Measurements from ENCODE around the gene LRRC49. TPM values are rescaled to one million over a fixed set of nuclear protein-coding genes. Genes with fewer than 3 reads are reported as not detected.

The LRRC49 gene
- total RNA-seq, 1 experiment from 2014 or later = 7.4 TPM

DNA sequence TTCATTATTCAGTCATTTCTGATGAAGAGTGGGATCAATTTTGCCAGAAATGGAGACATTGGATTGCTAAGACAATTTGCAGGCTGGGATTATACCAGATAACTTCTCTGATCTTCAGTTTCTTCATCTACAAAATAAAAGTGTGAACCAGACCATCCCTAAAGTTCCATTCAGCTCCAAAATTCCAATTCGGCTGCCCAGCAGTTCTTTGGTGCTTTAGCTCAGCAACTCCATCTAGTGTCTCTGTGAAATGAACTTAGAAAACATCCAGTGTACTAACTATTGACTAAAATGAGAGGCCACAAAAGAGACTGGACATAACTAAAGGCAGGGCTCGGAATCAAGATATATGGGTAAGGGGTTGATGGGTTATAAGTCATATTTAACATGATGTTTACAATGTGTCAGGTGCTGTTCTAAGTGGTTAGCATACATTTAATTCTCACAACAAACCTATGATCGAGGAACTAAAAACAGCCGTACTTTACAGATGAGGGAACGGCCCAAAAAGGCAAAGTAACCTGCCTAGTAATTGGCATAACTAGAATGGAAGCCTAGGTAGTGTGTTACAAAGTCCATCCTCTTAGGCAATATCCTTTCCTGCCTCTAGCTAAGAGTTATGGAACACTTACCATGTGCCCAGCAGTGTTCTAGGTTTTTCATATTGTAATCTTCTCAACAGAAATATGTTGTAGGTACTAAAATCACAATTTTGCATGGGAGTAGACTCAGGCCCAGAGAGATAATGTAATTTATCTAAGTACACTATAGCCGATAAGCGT lies 17.4 kb upstream of the LRRC49 start:
- peaks cover 1 to 13% of the 10 kb centered on the region in 2 experiments; a peak in 3 of 4 replicates for H3K4me1 ChIP-seq (ENCODE audit: control insufficient read depth in 1 of 2, insufficient read depth in 2 of 2, low read length in 2 of 2)
- H3K4me3 ChIP-seq (replicated peaks in 1 of 2; ENCODE audit: low read depth in 1 of 2, low read length in 2 of 2) = no peak overlapping the region
- peak; percentile 82 for TF ChIP-seq RAD21 (IDR thresholded peaks at IDR 0.05; ENCODE audit: low read depth)
- TF ChIP-seq, protein P1, sequence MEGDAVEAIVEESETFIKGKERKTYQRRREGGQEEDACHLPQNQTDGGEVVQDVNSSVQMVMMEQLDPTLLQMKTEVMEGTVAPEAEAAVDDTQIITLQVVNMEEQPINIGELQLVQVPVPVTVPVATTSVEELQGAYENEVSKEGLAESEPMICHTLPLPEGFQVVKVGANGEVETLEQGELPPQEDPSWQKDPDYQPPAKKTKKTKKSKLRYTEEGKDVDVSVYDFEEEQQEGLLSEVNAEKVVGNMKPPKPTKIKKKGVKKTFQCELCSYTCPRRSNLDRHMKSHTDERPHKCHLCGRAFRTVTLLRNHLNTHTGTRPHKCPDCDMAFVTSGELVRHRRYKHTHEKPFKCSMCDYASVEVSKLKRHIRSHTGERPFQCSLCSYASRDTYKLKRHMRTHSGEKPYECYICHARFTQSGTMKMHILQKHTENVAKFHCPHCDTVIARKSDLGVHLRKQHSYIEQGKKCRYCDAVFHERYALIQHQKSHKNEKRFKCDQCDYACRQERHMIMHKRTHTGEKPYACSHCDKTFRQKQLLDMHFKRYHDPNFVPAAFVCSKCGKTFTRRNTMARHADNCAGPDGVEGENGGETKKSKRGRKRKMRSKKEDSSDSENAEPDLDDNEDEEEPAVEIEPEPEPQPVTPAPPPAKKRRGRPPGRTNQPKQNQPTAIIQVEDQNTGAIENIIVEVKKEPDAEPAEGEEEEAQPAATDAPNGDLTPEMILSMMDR (IDR thresholded peaks at IDR 0.05 in 2 of 3, conservative IDR thresholded peaks at IDR 0.05 in 1 of 3; ENCODE audit: borderline replicate concordance in 1 of 3, insufficient read depth in 1 of 3, low read depth in 2 of 3, low read length in 2 of 3) = peak; percentile 46 to 76 (median 52); a peak in 5 of 6 replicates
- TF ChIP-seq JUND (IDR thresholded peaks at IDR 0.05) = no peak
- no peak overlapping the region for H2AFZ ChIP-seq (ENCODE audit: low read depth, low read length, poor library complexity, severe bottlenecking)
- intact Hi-C loops (cut with micrococcal nuclease) = loop anchor here (2.0 kb wide), 1 partner anchor 194 kb away; no protein-coding TSS in a partner anchor
- no peaks in the 10 kb centered on the region for H3K79me2 ChIP-seq (ENCODE audit: insufficient read depth, low read length)
- BruUV-seq (replicated peaks) = no TSS peak
- ChIA-PET CTCF (interaction anchor here (0.6 to 2.4 kb wide), 15 partner anchors 10 to 306 kb away, joined by 3 to 32 read pairs (median 6); partner anchors contain the start of genes LARP6 and LRRC49), POLR2A (interaction anchor here (0.8 kb wide), 2 partner anchors 21 to 63 kb away, joined by 3 read pairs; partner anchors contain the start of gene LARP6), RAD21 (ENCODE audit: low non-redundant PET in 1 of 2, low total read pairs in 2 of 2, uncharacterized antibody in 2 of 2, unreplicated experiment in 2 of 2) (interaction anchor here (0.8 to 1.6 kb wide), 5 partner anchors 12 to 194 kb away, joined by 3 to 8 read pairs (median 3); no protein-coding TSS in a partner anchor)
- no peak overlapping the region for H3K27ac ChIP-seq (ENCODE audit: low read depth, low read length)
- DNase-seq (ENCODE audit: low read depth, low spot score) (no peak), ATAC-seq (peak; percentile 78)
- H3K27me3 ChIP-seq (ENCODE audit: insufficient read depth, low read length) = no peaks in the 10 kb centered on the region
- no peak overlapping the region for H3K9ac ChIP-seq (ENCODE audit: low read length)
- no peaks in the 10 kb centered on the region for H3K9me3 ChIP-seq (ENCODE audit: control insufficient read depth in 1 of 2, insufficient read depth in 1 of 2, low read depth in 1 of 2, low read length in 2 of 2)
- no peaks in the 10 kb centered on the region for H3K9me2 ChIP-seq (ENCODE audit: insufficient read depth)
- no peak overlapping the region for H3K4me2 ChIP-seq (ENCODE audit: low read length)
- no peaks in the 10 kb centered on the region for H3K36me3 ChIP-seq (ENCODE audit: control insufficient read depth in 1 of 2, insufficient read depth in 2 of 2, low read length in 2 of 2)
- no peaks in the 10 kb centered on the region for H4K20me1 ChIP-seq (ENCODE audit: insufficient read depth)

DNA sequence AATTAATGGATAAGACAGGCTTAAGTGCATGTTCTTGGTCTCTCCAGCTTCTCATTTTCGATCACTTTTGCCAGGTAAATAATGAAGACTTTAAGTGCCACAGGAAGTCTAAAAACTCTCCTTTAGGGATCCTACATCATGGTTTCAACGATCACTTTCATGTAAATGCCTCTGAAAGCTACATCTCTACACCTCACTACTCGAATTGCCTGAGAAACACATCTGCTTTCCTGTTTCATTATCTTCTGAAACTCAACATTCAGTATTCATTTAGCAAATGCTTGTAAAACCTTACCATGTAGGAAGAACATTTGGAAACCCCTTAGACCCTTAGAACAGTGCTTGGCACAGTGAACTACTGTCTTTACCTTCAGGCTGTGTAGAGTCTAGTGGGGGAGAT lies 16.6 kb upstream of the LRRC49 start:
- DNase-seq (ENCODE audit: low read depth, low spot score) (no peak), ATAC-seq (no peak)
- Histone ChIP-seq H3K27me3 (ENCODE audit: insufficient read depth, low read length) (no peaks in the 10 kb centered on the region), H3K9me2 (ENCODE audit: insufficient read depth) (no peaks in the 10 kb centered on the region), H3K4me3 (replicated peaks in 1 of 2; ENCODE audit: low read depth in 1 of 2, low read length in 2 of 2) (no peak overlapping the region), H4K20me1 (ENCODE audit: insufficient read depth) (no peaks in the 10 kb centered on the region), H3K4me1 (ENCODE audit: control insufficient read depth in 1 of 2, insufficient read depth in 2 of 2, low read length in 2 of 2) (peaks cover 0 to 8% of the 10 kb centered on the region in 2 experiments; a peak in 2 of 4 replicates), H3K36me3 (ENCODE audit: control insufficient read depth in 1 of 2, insufficient read depth in 2 of 2, low read length in 2 of 2) (no peaks in the 10 kb centered on the region), H3K9ac (ENCODE audit: low read length) (no peak overlapping the region), H3K27ac (ENCODE audit: low read depth, low read length) (no peak overlapping the region), H3K79me2 (ENCODE audit: insufficient read depth, low read length) (no peaks in the 10 kb centered on the region), H3K4me2 (ENCODE audit: low read length) (no peak overlapping the region), H3K9me3 (ENCODE audit: control insufficient read depth in 1 of 2, insufficient read depth in 1 of 2, low read depth in 1 of 2, low read length in 2 of 2) (no peaks in the 10 kb centered on the region), H2AFZ (ENCODE audit: low read depth, low read length, poor library complexity, severe bottlenecking) (no peak overlapping the region)
- intact Hi-C loops (cut with micrococcal nuclease) = no loop called here
- ChIA-PET RAD21 (ENCODE audit: low non-redundant PET in 1 of 2, low total read pairs in 2 of 2, uncharacterized antibody in 2 of 2, unreplicated experiment in 2 of 2) (no interaction called here), CTCF (interaction anchor here (2.4 kb wide), 1 partner anchor 307 kb away, joined by 16 read pairs; no protein-coding TSS in a partner anchor), POLR2A (no interaction called here)
- no peak for TF ChIP-seq CEBPB (IDR thresholded peaks at IDR 0.05; ENCODE audit: low read depth)
- TF ChIP-seq, protein P1 (IDR thresholded peaks at IDR 0.05 in 2 of 3, conservative IDR thresholded peaks at IDR 0.05 in 1 of 3; ENCODE audit: borderline replicate concordance in 1 of 3, insufficient read depth in 1 of 3, low read depth in 2 of 3, low read length in 2 of 3) = no peak
- no peak for TF ChIP-seq EGR1 (IDR thresholded peaks at IDR 0.05; ENCODE audit: low read depth)
- TF ChIP-seq SIN3A (IDR thresholded peaks at IDR 0.05; ENCODE audit: low read depth) = no peak
- TF ChIP-seq ZNF274 (IDR thresholded peaks at IDR 0.05; ENCODE audit: low read depth, low read length) = no peak
- no peak for TF ChIP-seq TCF7L2 (IDR thresholded peaks at IDR 0.05; ENCODE audit: borderline replicate concordance, extremely low read depth, insufficient read depth, insufficient read length)
- no TSS peak for BruUV-seq (replicated peaks)
